Measurements from ENCODE around the gene PDZD2.
"Not testable (repeated sequence)": the region's sequence is repeated elsewhere in the genome, so short reads cannot be mapped to it uniquely, and the experiment has no call there.

Gene PDZD2

DNA sequence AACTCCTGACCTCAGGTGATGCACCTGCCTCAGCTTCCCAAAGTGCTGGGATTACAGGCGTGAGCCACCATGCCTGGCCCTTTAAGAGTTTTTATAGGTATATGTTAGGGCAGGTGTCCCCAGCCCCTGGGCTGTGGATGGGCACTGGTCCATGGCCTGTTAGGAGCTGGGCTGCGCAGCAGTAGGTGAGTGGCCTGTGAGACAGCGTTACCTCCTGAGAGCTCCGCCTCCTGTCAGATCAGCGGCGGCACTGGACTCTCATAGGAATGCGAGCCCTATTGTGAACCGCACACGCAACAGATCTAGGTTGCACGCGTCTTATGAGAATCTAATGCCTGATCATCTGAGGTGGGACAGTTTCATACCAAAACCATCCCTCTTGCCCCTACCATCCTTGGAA lies 361.8 kb downstream of the PDZD2 start:
- Histone ChIP-seq H3K27ac (ENCODE audit: insufficient read depth, low read depth, low read length, poor library complexity, severe bottlenecking) (no peak overlapping the region), H3K4me3 (ENCODE audit: insufficient read depth, low read depth, low read length) (no peak overlapping the region), H3K4me1 (ENCODE audit: control insufficient read depth, insufficient read depth, low read length) (no peaks in the 10 kb centered on the region), H3K36me3 (ENCODE audit: control insufficient read depth, insufficient read depth, low read length) (no peaks in the 10 kb centered on the region), H3K9me3 (ENCODE audit: control insufficient read depth, low read length) (no peaks in the 10 kb centered on the region), H3K27me3 (ENCODE audit: control insufficient read depth, insufficient read depth, low read length, poor library complexity, severe bottlenecking) (no peaks in the 10 kb centered on the region)
- WGBS, 2 experiments: 91 to 95% methylated on average over 11 of the region's 11 CpGs

DNA sequence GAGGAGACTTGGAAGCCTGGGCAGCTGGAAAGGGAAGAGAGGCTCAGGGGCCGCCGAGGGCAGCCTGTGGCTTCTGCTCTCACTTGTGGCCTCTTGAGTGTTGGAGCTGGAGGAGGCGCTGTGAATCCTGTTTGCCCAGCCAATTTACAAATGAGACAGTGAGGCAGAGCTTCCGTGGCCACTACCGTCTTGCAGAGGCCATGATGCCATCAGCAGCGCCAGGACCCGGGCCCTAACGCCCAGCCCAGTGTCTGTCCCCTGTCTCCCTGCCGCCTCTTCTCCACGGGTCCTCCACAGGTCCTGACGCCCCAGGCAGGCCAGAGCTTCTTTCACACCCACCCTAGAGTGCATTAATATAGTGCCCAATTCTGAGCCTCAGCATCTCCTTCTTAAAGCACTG lies 362.4 kb downstream of the PDZD2 start:
- 88 to 90% methylated on average over 11 of the region's 11 CpGs for WGBS, 2 experiments
- Histone ChIP-seq H3K4me1 (ENCODE audit: control insufficient read depth, insufficient read depth, low read length) (no peaks in the 10 kb centered on the region), H3K27me3 (ENCODE audit: control insufficient read depth, insufficient read depth, low read length, poor library complexity, severe bottlenecking) (no peaks in the 10 kb centered on the region), H3K36me3 (ENCODE audit: control insufficient read depth, insufficient read depth, low read length) (no peaks in the 10 kb centered on the region), H3K27ac (ENCODE audit: insufficient read depth, low read depth, low read length, poor library complexity, severe bottlenecking) (no peak overlapping the region), H3K9me3 (ENCODE audit: control insufficient read depth, low read length) (no peaks in the 10 kb centered on the region), H3K4me3 (ENCODE audit: insufficient read depth, low read depth, low read length) (no peak overlapping the region)

DNA sequence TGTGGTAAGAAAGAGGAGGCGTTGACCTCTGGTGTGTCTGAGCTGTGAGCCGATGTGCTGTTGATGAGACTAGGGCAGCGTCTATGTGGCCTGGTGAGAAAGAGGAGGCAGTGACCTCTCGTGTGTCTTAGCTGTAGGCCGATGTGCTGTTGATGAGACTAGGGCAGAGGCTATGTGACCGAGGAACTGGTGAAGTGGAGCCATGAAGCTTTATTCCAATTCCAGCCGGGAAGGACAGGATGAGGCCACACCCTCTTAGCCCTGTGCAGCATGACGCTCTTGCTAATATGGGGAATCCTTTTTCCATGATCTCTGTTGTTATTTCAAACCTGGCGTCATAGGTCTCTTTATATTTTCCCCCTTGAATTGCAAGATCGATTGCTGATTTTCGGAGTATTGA lies 362.8 kb downstream of the PDZD2 start:
- Histone ChIP-seq H3K27ac (ENCODE audit: insufficient read depth, low read depth, low read length, poor library complexity, severe bottlenecking) (no peak overlapping the region), H3K36me3 (ENCODE audit: control insufficient read depth, insufficient read depth, low read length) (no peaks in the 10 kb centered on the region), H3K4me3 (ENCODE audit: insufficient read depth, low read depth, low read length) (no peak overlapping the region), H3K4me1 (ENCODE audit: control insufficient read depth, insufficient read depth, low read length) (no peaks in the 10 kb centered on the region), H3K27me3 (ENCODE audit: control insufficient read depth, insufficient read depth, low read length, poor library complexity, severe bottlenecking) (no peaks in the 10 kb centered on the region), H3K9me3 (ENCODE audit: control insufficient read depth, low read length) (no peaks in the 10 kb centered on the region)
- 94 to 95% methylated on average over 11 of the region's 11 CpGs for WGBS, 2 experiments

DNA sequence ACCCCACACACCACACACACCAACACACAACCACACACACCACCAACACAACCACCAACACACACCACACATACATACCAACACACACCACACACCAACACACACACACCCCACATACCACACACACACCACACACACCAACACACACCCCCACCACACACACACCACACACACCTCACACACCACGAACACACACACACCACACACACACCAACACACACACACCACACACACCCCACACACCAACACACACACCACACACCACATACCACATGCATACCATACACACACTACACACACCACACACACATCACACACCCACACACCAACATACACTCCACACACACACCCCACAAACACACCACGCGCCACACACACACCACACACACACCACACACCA lies 363.8 kb downstream of the PDZD2 start:
- 56 to 61% methylated on average over 3 of the region's 3 CpGs for WGBS, 2 experiments

DNA sequence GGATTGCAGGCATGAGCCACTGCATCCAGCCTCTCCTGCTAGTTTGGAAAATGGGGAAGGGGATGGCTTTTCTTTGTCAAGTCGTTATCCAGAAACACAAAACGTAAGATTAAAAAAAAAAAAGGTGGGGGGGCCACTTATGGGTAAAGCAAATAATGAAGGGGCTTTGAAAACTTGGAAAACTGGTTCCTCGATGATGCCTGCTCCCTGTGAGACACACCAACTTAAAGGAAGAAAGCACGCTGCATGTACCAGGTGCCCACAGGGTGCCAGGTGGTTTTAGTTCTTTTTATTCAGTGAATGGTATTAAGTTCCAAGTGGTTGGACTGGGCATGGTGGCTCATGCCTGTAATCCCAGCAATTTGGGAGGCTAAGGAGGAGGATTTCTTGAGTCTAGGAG lies 365.1 kb downstream of the PDZD2 start:
- Histone ChIP-seq H3K4me1 (ENCODE audit: control insufficient read depth, insufficient read depth, low read length) (no peaks in the 10 kb centered on the region), H3K9me3 (ENCODE audit: control insufficient read depth, low read length) (no peaks in the 10 kb centered on the region), H3K27me3 (ENCODE audit: control insufficient read depth, insufficient read depth, low read length, poor library complexity, severe bottlenecking) (no peaks in the 10 kb centered on the region), H3K4me3 (ENCODE audit: insufficient read depth, low read depth, low read length) (no peak overlapping the region), H3K27ac (ENCODE audit: insufficient read depth, low read depth, low read length, poor library complexity, severe bottlenecking) (no peak overlapping the region), H3K36me3 (ENCODE audit: control insufficient read depth, insufficient read depth, low read length) (no peaks in the 10 kb centered on the region)
- WGBS, 2 experiments: 94 to 97% methylated on average over 4 of the region's 4 CpGs

More for the DNA sequence above, 363.8 kb downstream of the PDZD2 start:
- Histone ChIP-seq H3K9me3 (ENCODE audit: control insufficient read depth, low read length) (no peaks in the 10 kb centered on the region), H3K27ac (ENCODE audit: insufficient read depth, low read depth, low read length, poor library complexity, severe bottlenecking) (no peak overlapping the region), H3K36me3 (ENCODE audit: control insufficient read depth, insufficient read depth, low read length) (no peaks in the 10 kb centered on the region), H3K4me3 (ENCODE audit: insufficient read depth, low read depth, low read length) (no peak overlapping the region), H3K4me1 (ENCODE audit: control insufficient read depth, insufficient read depth, low read length) (no peaks in the 10 kb centered on the region), H3K27me3 (ENCODE audit: control insufficient read depth, insufficient read depth, low read length, poor library complexity, severe bottlenecking) (no peaks in the 10 kb centered on the region)

DNA sequence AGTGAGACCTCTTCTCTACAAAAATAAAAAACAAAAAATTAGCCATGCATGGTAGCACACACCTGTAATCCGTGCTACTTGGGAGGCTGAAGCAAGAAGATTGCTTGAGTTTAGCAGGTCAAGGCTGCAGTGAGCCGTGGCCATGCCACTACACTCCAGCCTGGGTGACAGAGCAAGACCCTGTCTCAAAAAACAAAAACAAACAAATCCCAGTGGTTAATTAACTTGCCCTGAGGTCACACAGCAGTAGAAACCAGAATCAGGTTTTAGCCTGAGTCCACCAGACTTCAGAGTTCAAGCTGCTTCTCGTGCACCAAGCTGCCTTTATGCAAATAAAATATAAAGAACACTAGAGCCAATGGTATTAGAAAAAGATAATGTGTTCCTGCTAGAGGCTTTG lies 365.5 kb downstream of the PDZD2 start:
- no peaks in the 10 kb centered on the region for H3K36me3 ChIP-seq (ENCODE audit: control insufficient read depth, insufficient read depth, low read length)
- no peak overlapping the region for H3K27ac ChIP-seq (ENCODE audit: insufficient read depth, low read depth, low read length, poor library complexity, severe bottlenecking)
- H3K4me3 ChIP-seq (ENCODE audit: insufficient read depth, low read depth, low read length): no peak overlapping the region
- no peaks in the 10 kb centered on the region for H3K9me3 ChIP-seq (ENCODE audit: control insufficient read depth, low read length)
- WGBS, 2 experiments: 91 to 97% methylated on average over 3 of the region's 3 CpGs
- no peaks in the 10 kb centered on the region for H3K4me1 ChIP-seq (ENCODE audit: control insufficient read depth, insufficient read depth, low read length)
- H3K27me3 ChIP-seq (ENCODE audit: control insufficient read depth, insufficient read depth, low read length, poor library complexity, severe bottlenecking): no peaks in the 10 kb centered on the region

DNA sequence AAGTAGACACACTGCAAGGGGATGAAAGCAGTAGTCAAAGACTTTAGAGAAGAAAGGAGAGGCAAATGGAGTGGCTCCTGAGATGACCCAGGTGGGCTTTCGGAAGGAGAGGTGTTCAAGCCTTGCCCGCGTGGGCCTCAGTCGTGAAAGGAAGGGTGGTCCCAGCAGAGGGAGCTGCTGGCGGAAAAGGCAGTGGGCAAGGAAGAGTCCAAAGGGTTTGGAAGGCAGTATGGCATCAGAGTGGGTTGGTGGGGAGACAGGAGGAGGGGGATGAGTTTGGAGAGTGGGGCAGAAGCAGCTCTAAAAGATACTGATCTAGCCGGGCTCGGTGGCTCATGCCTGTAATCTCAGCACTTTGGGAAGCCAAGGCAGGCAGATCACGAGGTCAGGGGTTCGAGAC lies 369.8 kb downstream of the PDZD2 start:
- Histone ChIP-seq H3K4me1 (ENCODE audit: control insufficient read depth, insufficient read depth, low read length) (peaks cover 7% of the 10 kb centered on the region), H3K4me3 (ENCODE audit: insufficient read depth, low read depth, low read length) (no peak overlapping the region), H3K27me3 (ENCODE audit: control insufficient read depth, insufficient read depth, low read length, poor library complexity, severe bottlenecking) (no peaks in the 10 kb centered on the region), H3K27ac (ENCODE audit: insufficient read depth, low read depth, low read length, poor library complexity, severe bottlenecking) (no peak overlapping the region), H3K36me3 (ENCODE audit: control insufficient read depth, insufficient read depth, low read length) (no peaks in the 10 kb centered on the region), H3K9me3 (ENCODE audit: control insufficient read depth, low read length) (no peaks in the 10 kb centered on the region)
- 86 to 88% methylated on average over 9 of the region's 9 CpGs for whole genome bisulfite sequencing, 2 experiments

DNA sequence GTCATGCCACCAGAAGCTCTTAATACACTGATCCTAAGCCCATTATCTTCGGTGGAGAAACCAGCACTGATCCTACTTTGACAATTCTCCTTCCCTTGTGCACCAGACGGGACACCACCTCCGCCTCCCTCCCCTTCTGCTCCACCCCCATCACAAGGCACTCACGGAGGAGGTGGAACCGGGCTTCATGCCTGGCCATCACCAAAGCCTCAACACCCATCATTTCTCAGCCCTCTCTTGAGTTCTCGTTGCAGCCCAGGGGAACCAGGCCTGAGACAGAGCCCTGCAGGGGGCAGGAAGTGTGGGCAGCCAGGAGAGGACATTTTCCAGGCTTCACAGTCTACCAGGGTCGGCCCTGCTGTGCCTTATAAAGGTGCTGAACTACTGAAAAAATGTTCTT lies 374.7 kb downstream of the PDZD2 start:
- 32 to 33% methylated on average over 7 of the region's 7 CpGs for WGBS, 2 experiments
- no peaks in the 10 kb centered on the region for H3K27me3 ChIP-seq (ENCODE audit: control insufficient read depth, insufficient read depth, low read length, poor library complexity, severe bottlenecking)
- H3K4me3 ChIP-seq (ENCODE audit: insufficient read depth, low read depth, low read length): no peak overlapping the region
- peaks cover 25% of the 10 kb centered on the region for H3K4me1 ChIP-seq (ENCODE audit: control insufficient read depth, insufficient read depth, low read length)
- H3K36me3 ChIP-seq (ENCODE audit: control insufficient read depth, insufficient read depth, low read length): no peaks in the 10 kb centered on the region
- H3K9me3 ChIP-seq (ENCODE audit: control insufficient read depth, low read length): no peaks in the 10 kb centered on the region
- H3K27ac ChIP-seq (ENCODE audit: insufficient read depth, low read depth, low read length, poor library complexity, severe bottlenecking): peak overlapping the region; percentile 13

DNA sequence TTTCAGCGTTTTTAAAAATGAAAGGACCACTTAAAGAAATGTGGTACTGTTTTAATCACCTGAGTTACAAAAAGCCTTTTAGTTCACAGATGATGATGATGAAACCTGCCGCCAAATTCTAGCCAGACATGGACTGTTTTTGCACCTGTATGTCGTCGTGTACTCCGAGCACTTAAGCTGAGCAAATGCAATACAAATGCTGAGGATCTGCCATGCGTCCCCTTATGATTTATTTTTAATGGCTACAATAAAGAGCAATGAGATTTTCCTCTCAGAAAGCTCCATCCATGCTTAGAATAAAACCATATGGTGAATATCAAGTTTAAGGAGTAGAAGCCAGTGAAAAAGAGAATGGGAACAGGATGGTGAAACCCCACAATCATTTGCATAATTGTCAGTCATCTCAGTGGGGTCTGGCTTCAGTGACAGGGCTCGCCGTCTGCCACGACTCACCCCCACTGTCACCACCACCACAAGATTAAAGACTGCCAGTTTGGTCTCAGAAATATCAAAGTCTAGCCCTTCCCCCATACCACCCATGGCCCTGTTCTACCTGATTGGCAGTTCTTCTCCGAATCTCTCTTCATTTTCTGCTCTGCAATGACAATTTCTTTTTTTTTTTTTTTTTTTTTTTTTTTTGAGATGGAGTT lies 375.3 kb downstream of the PDZD2 start:
- WGBS, 2 experiments: 67 to 68% methylated on average over 10 of the region's 10 CpGs
- H3K27ac ChIP-seq (ENCODE audit: insufficient read depth, low read depth, low read length, poor library complexity, severe bottlenecking): no peak overlapping the region
- no peaks in the 10 kb centered on the region for H3K36me3 ChIP-seq (ENCODE audit: control insufficient read depth, insufficient read depth, low read length)

DNA sequence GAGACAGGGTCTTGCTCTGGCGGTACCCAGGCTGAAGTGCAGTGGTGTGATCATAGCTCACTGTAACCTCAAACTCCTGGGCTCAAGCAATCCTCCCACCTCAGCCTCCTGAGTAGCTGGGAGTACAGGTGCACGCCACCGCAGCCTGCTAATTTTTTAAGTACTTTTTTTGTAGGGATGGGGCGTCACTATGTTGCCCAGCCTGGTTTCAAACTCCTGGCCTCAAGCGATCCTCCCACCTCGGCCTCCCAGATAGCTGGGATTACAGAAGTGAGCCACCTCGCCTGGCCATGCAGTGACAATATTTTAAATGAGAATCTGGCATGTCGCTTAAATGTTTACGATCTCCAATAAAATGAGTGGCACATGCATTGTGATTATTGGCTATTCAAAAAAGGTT lies 376.3 kb downstream of the PDZD2 start:
- H3K27me3 ChIP-seq (ENCODE audit: control insufficient read depth, insufficient read depth, low read length, poor library complexity, severe bottlenecking); H3K36me3 ChIP-seq (ENCODE audit: control insufficient read depth, insufficient read depth, low read length); H3K9me3 ChIP-seq (ENCODE audit: control insufficient read depth, low read length); H3K4me3 ChIP-seq (ENCODE audit: insufficient read depth, low read depth, low read length); H3K27ac ChIP-seq (ENCODE audit: insufficient read depth, low read depth, low read length, poor library complexity, severe bottlenecking): not testable (repeated sequence)
- 90 to 96% methylated on average over 9 of the region's 9 CpGs for WGBS, 2 experiments
- H3K4me1 ChIP-seq (ENCODE audit: control insufficient read depth, insufficient read depth, low read length): peaks cover 26% of the 10 kb centered on the region

More for the DNA sequence above, 375.3 kb downstream of the PDZD2 start:
- Histone ChIP-seq H3K4me3 (ENCODE audit: insufficient read depth, low read depth, low read length) (no peak overlapping the region), H3K4me1 (ENCODE audit: control insufficient read depth, insufficient read depth, low read length) (peaks cover 26% of the 10 kb centered on the region), H3K9me3 (ENCODE audit: control insufficient read depth, low read length) (no peaks in the 10 kb centered on the region), H3K27me3 (ENCODE audit: control insufficient read depth, insufficient read depth, low read length, poor library complexity, severe bottlenecking) (no peaks in the 10 kb centered on the region)
